NCI-H2196 (cell line): ENCODE measurements around the gene RNF182.

Experiments used
- DNase-seq: peaks from one replicate; lab custom pipeline; 2025; ENCODE audit not compliant: unreplicated experiment; lab: John Stamatoyannopoulos, UW

Gene RNF182

GRCh38 chr6:14026831-14027539, 102.2 kb downstream of the RNF182 start:
- DNase-seq, result no peak

GRCh38 chr6:14028631-14029030, 103.9 kb downstream of the RNF182 start:
- no peak for DNase-seq

- DNase-seq, result no peak
These were observed 104.9 kb downstream of the RNF182 start for GRCh38 chr6:14029605-14030004.
